ENCODE results near the gene PIGU.

- TF ChIP-seq, protein P1, sequence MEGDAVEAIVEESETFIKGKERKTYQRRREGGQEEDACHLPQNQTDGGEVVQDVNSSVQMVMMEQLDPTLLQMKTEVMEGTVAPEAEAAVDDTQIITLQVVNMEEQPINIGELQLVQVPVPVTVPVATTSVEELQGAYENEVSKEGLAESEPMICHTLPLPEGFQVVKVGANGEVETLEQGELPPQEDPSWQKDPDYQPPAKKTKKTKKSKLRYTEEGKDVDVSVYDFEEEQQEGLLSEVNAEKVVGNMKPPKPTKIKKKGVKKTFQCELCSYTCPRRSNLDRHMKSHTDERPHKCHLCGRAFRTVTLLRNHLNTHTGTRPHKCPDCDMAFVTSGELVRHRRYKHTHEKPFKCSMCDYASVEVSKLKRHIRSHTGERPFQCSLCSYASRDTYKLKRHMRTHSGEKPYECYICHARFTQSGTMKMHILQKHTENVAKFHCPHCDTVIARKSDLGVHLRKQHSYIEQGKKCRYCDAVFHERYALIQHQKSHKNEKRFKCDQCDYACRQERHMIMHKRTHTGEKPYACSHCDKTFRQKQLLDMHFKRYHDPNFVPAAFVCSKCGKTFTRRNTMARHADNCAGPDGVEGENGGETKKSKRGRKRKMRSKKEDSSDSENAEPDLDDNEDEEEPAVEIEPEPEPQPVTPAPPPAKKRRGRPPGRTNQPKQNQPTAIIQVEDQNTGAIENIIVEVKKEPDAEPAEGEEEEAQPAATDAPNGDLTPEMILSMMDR (IDR thresholded peaks at IDR 0.05 in 2 of 3, conservative IDR thresholded peaks at IDR 0.05 in 1 of 3; ENCODE audit: insufficient read depth in 2 of 3, low read depth in 1 of 3, low read length in 3 of 3) = no peak
- TF ChIP-seq MYBL2 (IDR thresholded peaks at IDR 0.05; ENCODE audit: low read depth) = no peak
- no peak for TF ChIP-seq MYBL2 (CRISPR knock-in tag; IDR thresholded peaks at IDR 0.05; ENCODE audit: borderline replicate concordance)
- TF ChIP-seq NFXL1 (CRISPR knock-in tag; IDR thresholded peaks at IDR 0.05) = no peak
- TF ChIP-seq, protein P2, sequence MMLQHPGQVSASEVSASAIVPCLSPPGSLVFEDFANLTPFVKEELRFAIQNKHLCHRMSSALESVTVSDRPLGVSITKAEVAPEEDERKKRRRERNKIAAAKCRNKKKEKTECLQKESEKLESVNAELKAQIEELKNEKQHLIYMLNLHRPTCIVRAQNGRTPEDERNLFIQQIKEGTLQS (IDR thresholded peaks at IDR 0.05) = no peak
- TF ChIP-seq, protein P2 (CRISPR knock-in tag; conservative IDR thresholded peaks at IDR 0.05) = no peak
- no peak for TF ChIP-seq YY1 (IDR thresholded peaks at IDR 0.05; ENCODE audit: borderline replicate concordance in 1 of 3, control insufficient read depth in 1 of 3, extremely low read depth in 1 of 3, insufficient read depth in 3 of 3, insufficient read length in 1 of 3, insufficient replicate concordance in 2 of 3, low read depth in 1 of 3, low read length in 2 of 3)
- no peak for TF ChIP-seq ATF4 (CRISPR knock-in tag; IDR thresholded peaks at IDR 0.05)
- no peak for TF ChIP-seq POLR2B (IDR thresholded peaks at IDR 0.05; ENCODE audit: low read depth, partially characterized antibody)
These were observed 30.3 kb upstream of the PIGU start for GRCh38 chr20:34706912-34707784.

Measured in K562 (cell line).